GM19452 (cell line): Measurements from ENCODE around the gene KRTAP9-1.
"Not testable (repeated sequence)": the region's sequence is repeated elsewhere in the genome, so short reads cannot be mapped to it uniquely, and the experiment has no call there.

Source experiments
- ATAC-seq: cut with Tn5 transposase; IDR thresholded peaks from one replicate; pipeline ENCODE4 v1.9.1; 2021; ENCODE audit not compliant: unreplicated experiment

KRTAP9-1 gene, protein sequence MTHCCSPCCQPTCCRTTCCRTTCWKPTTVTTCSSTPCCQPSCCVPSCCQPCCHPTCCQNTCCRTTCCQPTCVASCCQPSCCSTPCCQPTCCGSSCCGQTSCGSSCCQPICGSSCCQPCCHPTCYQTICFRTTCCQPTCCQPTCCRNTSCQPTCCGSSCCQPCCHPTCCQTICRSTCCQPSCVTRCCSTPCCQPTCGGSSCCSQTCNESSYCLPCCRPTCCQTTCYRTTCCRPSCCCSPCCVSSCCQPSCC

DNA sequence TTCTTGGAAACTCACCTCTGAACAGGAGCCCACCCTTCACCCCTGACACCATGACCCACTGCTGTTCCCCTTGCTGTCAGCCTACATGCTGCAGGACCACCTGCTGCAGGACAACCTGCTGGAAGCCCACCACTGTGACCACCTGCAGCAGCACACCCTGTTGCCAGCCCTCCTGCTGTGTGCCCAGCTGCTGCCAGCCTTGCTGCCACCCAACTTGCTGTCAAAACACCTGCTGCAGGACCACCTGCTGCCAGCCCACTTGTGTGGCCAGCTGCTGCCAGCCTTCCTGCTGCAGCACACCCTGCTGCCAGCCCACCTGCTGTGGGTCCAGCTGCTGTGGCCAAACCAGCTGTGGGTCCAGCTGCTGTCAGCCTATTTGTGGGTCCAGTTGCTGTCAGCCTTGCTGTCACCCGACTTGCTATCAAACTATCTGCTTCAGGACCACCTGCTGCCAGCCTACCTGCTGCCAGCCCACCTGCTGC is at the start of gene KRTAP9-1:
KRTAP9-1 (plus strand) TSS at position 51 of the 482 bp plus-strand sequence; CDS start at position 51, 0 bp downstream.
- ATAC-seq, result not testable (repeated sequence)

GRCh38 chr17:41140360-41141131 is 49.1 kb upstream of the KRTAP9-1 start, which contains the start of gene KRTAP4-6:
TSS of gene KRTAP4-6 (minus strand) at chr17:41140544. CDS start at chr17:41140487, 57 bp downstream.
- ATAC-seq, result no peak

DNA sequence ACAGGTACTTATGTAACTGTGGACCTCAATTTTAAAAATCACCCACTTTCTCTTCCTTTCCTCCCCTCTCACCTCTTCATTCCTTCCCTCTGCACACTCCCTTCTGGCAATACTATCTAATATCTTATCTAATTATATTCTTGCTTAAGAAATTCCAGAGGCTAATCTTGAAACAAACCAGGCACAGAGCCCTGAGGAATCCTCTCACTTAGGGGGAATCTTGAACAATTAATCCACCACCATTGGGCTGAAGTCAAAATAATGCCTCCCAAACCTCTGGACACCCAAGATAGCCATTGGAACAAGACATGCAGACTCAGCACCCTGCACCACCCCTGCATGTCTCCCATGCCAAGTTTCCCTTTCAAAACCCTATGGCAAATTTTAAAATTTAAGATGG is 48.3 kb upstream of the KRTAP9-1 start:
- ATAC-seq, result no peak

DNA sequence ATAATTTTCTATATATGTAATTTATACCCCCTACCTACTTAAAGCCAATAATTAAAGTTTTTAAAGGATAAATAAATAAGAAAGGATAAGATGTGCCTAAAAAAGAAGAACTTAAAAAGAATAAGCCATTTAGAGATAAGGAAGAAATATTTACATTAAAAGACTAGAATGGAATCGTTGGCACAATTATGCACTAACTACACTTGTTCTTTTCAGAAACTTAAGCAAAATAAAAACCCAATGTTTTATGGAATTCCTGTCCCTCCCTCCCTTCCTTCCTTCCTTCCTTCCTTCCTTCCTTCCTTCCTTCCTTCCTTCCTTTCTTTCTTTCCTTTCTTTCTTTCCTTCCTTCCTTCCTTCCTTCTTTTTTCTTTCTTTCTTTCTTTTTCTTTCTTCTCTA is 44.8 kb upstream of the KRTAP9-1 start:
- ATAC-seq, result no peak

DNA sequence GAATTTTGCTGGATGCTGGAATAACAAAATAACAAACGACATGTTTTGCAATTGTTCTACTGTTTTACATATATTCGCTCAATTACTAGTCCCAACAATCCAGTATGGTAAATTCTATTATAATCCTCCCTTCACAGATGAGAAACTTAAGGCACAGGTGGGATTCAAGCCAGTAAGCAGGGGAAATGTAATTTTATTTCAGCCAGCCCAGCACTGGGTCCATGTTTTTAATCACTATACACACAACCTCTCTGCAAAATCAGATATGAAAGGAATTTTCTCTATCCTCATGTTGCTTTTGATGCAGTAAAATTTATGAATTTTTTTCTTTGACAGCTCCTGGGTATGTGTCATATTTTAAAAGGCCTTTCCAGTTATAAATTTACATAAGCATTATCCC is 44.4 kb upstream of the KRTAP9-1 start:
- ATAC-seq, result no peak

GRCh38 chr17:41147531-41148204 is 42.0 kb upstream of the KRTAP9-1 start:
- ATAC-seq, result no peak

- not testable (repeated sequence) for ATAC-seq
Measured at GRCh38 chr17:41148971-41149651, 40.6 kb upstream of the KRTAP9-1 start.

DNA sequence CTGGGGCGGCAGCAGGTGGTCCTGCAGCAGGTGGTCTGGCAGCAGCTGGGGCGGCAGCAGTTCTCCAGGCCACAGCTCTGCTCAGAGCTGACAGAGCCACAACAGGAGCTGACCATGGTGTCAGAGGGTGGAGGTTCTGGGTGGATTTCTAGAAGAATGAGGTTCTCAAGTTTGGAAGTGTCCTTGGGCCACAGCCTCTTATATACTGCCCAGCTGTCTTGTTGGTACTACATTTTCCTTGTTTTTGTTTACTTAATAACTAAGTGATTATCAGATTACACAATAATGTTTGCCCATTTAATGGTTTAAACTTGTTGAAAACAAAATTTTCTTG is 40.1 kb upstream of the KRTAP9-1 start, which contains the start of gene KRTAP4-5:
KRTAP4-5 (minus strand) TSS at position 174 of the 334 bp plus-strand sequence; CDS start at position 116, 58 bp downstream.
- no peak for ATAC-seq

- no peak for ATAC-seq
Measured at GRCh38 chr17:41150026-41150425, 39.7 kb upstream of the KRTAP9-1 start.

- ATAC-seq, result no peak
Measured at GRCh38 chr17:41151525-41151924, 38.2 kb upstream of the KRTAP9-1 start.

DNA sequence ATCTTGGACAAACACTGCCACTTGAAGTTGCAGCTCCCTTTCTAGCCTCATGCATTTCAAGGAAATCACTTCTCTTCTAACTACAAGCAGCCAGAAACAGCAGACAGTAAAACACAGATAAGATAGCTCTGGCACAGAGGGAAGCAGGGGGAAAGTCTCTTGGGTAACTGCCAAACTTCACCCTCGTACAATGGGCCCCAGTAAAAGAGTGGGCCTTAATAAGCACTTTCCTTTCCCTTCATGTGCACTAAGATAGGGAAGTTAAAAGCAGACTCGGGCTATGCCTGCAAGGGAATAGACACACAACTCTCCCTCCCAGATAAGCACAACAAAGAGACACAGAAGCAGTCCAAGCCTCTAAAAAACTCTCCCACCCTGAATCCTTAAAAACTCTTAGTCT is 35.8 kb upstream of the KRTAP9-1 start:
- ATAC-seq, result no peak

DNA sequence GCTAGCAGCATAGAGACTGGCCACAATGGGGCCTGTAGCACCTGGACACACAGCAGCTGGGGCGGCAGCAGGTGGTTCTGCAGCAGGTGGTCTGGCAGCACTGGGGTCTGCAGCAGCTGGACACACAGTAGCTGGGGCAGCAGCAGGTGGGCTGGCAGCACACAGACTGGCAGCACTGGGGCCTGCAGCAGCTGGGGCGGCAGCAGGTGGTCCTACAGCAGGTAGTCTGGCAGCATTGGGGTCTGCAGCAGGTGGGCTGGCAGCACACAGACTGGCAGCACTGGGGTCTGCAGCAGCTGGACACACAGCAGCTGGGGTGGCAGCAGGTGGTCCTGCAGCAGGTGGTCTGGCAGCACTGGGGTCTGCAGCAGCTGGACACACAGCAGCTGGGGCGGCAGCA is 29.5 kb upstream of the KRTAP9-1 start:
- ATAC-seq, result not testable (repeated sequence)

DNA sequence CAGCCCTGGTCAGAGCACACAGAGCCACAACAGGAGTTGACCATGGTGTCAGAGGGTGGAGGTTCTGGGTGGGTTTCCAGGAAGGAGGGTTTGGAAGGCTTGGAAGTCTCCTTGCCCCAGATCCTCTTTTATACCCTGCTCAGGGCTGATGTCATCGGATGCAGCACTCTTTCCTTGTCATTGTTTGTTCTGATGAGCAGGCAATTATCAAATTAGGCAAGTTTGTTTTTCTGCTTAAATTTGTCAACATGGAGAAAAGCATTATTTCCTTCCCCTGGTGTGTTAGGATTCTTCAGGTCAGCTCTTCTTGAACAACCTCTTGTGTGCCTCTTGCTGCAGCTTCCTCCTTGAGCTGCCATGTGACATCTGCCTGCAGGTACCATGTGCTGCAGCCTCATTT is 29.0 kb upstream of the KRTAP9-1 start, which contains the start of gene KRTAP4-4:
KRTAP4-4 (minus strand) TSS at position 101 of the 400 bp plus-strand sequence; CDS start at position 44, 57 bp downstream.
- no peak for ATAC-seq

DNA sequence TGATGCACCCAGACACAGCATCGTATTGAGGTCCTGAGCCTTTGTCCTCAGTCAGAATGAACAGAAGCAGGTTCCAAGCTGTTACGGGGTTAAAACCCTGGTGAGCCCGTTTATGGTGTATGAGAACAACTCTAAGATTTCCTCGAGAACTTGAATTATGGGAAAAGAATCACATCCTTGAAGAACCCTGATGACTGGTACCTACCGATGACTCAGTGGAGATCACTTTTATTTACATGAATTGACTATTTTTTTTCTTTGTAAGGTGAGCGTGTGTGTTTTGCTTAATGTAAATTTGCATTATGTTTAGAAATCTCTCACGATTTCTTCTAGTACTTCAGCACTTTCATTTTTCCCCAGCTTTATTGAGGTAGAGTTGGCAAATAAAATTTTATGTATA is 25.9 kb upstream of the KRTAP9-1 start:
- no peak for ATAC-seq

GRCh38 chr17:41167561-41167960 is 22.1 kb upstream of the KRTAP9-1 start:
- ATAC-seq, result no peak

GRCh38 chr17:41168121-41168520 is 21.6 kb upstream of the KRTAP9-1 start, which contains the start of gene KRTAP4-3:
TSS of gene KRTAP4-3 (minus strand) at chr17:41168221. CDS start at chr17:41168172, 49 bp downstream.
- ATAC-seq, result no peak

GRCh38 chr17:41171886-41172285 is 17.8 kb upstream of the KRTAP9-1 start:
- no peak for ATAC-seq

- ATAC-seq, result no peak
Measured at GRCh38 chr17:41176744-41177387, 12.8 kb upstream of the KRTAP9-1 start.

DNA sequence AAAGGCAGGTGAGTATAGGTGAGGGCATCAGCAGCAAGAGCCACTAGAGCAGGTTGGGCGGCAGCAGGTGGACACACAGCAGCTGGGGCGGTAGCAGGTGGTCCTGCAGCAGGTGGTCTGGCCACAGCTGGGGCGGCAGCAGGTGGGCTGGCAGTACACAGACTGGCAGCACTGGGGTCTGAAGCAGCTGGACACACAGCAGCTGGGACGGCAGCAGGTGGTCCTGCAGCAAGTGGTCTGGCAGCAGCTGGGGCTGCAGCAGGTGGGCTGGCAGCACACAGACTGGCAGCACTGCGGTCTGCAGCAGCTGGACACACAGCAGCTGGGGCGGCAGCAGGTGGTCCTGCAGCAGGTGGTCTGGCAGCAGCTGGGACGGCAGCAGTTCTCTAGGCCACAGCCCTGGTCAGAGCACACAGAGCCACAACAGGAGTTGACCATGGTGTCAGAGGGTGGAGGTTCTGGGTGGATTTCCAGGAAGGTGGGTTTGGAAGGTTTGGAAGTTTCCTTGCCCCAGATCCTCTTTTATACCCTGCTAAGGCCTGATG is 11.9 kb upstream of the KRTAP9-1 start, which contains the start of gene KRTAP4-2:
KRTAP4-2 (minus strand) TSS at position 495 of the 545 bp plus-strand sequence; CDS start at position 438, 57 bp downstream.
- no peak for ATAC-seq

DNA sequence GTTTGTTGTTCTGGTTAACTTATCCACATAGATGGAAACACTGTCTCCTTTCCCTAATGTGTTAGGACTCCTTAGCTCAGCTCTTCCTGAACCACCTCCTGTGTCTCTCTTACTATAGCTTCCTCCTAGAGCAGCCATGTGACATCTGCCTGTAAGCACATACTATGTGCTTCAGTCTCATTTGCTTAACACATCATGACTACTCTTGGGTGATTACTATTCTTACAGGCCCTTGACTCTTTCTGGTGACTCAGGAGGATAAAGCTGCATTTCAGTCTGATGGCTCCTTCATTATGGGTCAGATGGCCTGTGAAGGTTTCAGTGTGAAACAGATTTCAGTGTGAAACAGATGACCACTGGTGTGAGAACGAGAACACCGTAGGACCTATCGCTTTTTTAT is 11.3 kb upstream of the KRTAP9-1 start:
- no peak for ATAC-seq
